Measurements from ENCODE around the gene ARIH1.

ARIH1 gene

GRCh38 chr15:72509484-72509883, 35.4 kb downstream of the ARIH1 start:
- H3K36me3 ChIP-seq (ENCODE audit: control insufficient read depth in 1 of 2, insufficient read depth in 2 of 2, low read length in 2 of 2), result no peaks in the 10 kb centered on the region
- H3K4me1 ChIP-seq (ENCODE audit: control insufficient read depth in 1 of 2, insufficient read depth in 2 of 2, low read length in 2 of 2), result peaks cover 0 to 5% of the 10 kb centered on the region in 2 donors
- H3K27ac ChIP-seq (ENCODE audit: low read length), result no peak overlapping the region
- H3K4me3 ChIP-seq (ENCODE audit: low read depth in 1 of 2, low read length in 2 of 2), result no peak overlapping the region
- no peaks in the 10 kb centered on the region for H3K27me3 ChIP-seq (ENCODE audit: low read depth, low read length)
- H3K9me3 ChIP-seq (ENCODE audit: control insufficient read depth in 1 of 2, low read length in 2 of 2), result no peaks in the 10 kb centered on the region

- Histone ChIP-seq H3K9me3 (ENCODE audit: control insufficient read depth in 1 of 2, low read length in 2 of 2) (no peaks in the 10 kb centered on the region), H3K4me1 (ENCODE audit: control insufficient read depth in 1 of 2, insufficient read depth in 2 of 2, low read length in 2 of 2) (peaks cover 0 to 21% of the 10 kb centered on the region in 2 donors), H3K4me3 (ENCODE audit: low read depth in 1 of 2, low read length in 2 of 2) (no peak overlapping the region), H3K27ac (ENCODE audit: low read length) (no peak overlapping the region), H3K36me3 (ENCODE audit: control insufficient read depth in 1 of 2, insufficient read depth in 2 of 2, low read length in 2 of 2) (no peaks in the 10 kb centered on the region), H3K27me3 (ENCODE audit: low read depth, low read length) (no peaks in the 10 kb centered on the region)
Observed at GRCh38 chr15:72511536-72511935, 37.4 kb downstream of the ARIH1 start.

GRCh38 chr15:72515591-72516389, 41.7 kb downstream of the ARIH1 start:
- H3K9me3 ChIP-seq (ENCODE audit: control insufficient read depth in 1 of 2, low read length in 2 of 2), result no peaks in the 10 kb centered on the region
- no peaks in the 10 kb centered on the region for H3K36me3 ChIP-seq (ENCODE audit: control insufficient read depth in 1 of 2, insufficient read depth in 2 of 2, low read length in 2 of 2)
- peaks cover 0 to 23% of the 10 kb centered on the region in 2 donors for H3K4me1 ChIP-seq (ENCODE audit: control insufficient read depth in 1 of 2, insufficient read depth in 2 of 2, low read length in 2 of 2)
- H3K27me3 ChIP-seq (ENCODE audit: low read depth, low read length), result no peaks in the 10 kb centered on the region
- H3K27ac ChIP-seq (ENCODE audit: low read length), result no peak overlapping the region
- no peak overlapping the region for H3K4me3 ChIP-seq (ENCODE audit: low read depth in 1 of 2, low read length in 2 of 2)

GRCh38 chr15:72516777-72517176, 42.6 kb downstream of the ARIH1 start:
- Histone ChIP-seq H3K27me3 (ENCODE audit: low read depth, low read length) (no peaks in the 10 kb centered on the region), H3K36me3 (ENCODE audit: control insufficient read depth in 1 of 2, insufficient read depth in 2 of 2, low read length in 2 of 2) (no peaks in the 10 kb centered on the region), H3K4me1 (ENCODE audit: control insufficient read depth in 1 of 2, insufficient read depth in 2 of 2, low read length in 2 of 2) (peaks cover 0 to 23% of the 10 kb centered on the region in 2 donors), H3K9me3 (ENCODE audit: control insufficient read depth in 1 of 2, low read length in 2 of 2) (no peaks in the 10 kb centered on the region), H3K4me3 (ENCODE audit: low read depth in 1 of 2, low read length in 2 of 2) (no peak overlapping the region), H3K27ac (ENCODE audit: low read length) (no peak overlapping the region)

- H3K27me3 ChIP-seq (ENCODE audit: low read depth, low read length), result no peaks in the 10 kb centered on the region
- H3K27ac ChIP-seq (ENCODE audit: low read length), result no peak overlapping the region
- H3K9me3 ChIP-seq (ENCODE audit: control insufficient read depth in 1 of 2, low read length in 2 of 2), result no peaks in the 10 kb centered on the region
- H3K4me1 ChIP-seq (ENCODE audit: control insufficient read depth in 1 of 2, insufficient read depth in 2 of 2, low read length in 2 of 2), result no peaks in the 10 kb centered on the region
- H3K36me3 ChIP-seq (ENCODE audit: control insufficient read depth in 1 of 2, insufficient read depth in 2 of 2, low read length in 2 of 2), result no peaks in the 10 kb centered on the region
- H3K4me3 ChIP-seq (ENCODE audit: low read depth in 1 of 2, low read length in 2 of 2), result no peak overlapping the region
Observed at GRCh38 chr15:72521682-72522081, 47.6 kb downstream of the ARIH1 start.

- Histone ChIP-seq H3K27ac (ENCODE audit: low read length) (no peak overlapping the region), H3K4me3 (ENCODE audit: low read depth in 1 of 2, low read length in 2 of 2) (no peak overlapping the region), H3K9me3 (ENCODE audit: control insufficient read depth in 1 of 2, low read length in 2 of 2) (no peaks in the 10 kb centered on the region), H3K36me3 (ENCODE audit: control insufficient read depth in 1 of 2, insufficient read depth in 2 of 2, low read length in 2 of 2) (no peaks in the 10 kb centered on the region), H3K4me1 (ENCODE audit: control insufficient read depth in 1 of 2, insufficient read depth in 2 of 2, low read length in 2 of 2) (peaks cover 0 to 7% of the 10 kb centered on the region in 2 donors), H3K27me3 (ENCODE audit: low read depth, low read length) (no peaks in the 10 kb centered on the region)
Observed at GRCh38 chr15:72532991-72533601, 59.0 kb downstream of the ARIH1 start.

GRCh38 chr15:72534523-72534922, 60.4 kb downstream of the ARIH1 start:
- no peaks in the 10 kb centered on the region for H3K27me3 ChIP-seq (ENCODE audit: low read depth, low read length)
- peaks cover 0 to 7% of the 10 kb centered on the region in 2 donors for H3K4me1 ChIP-seq (ENCODE audit: control insufficient read depth in 1 of 2, insufficient read depth in 2 of 2, low read length in 2 of 2)
- H3K4me3 ChIP-seq (ENCODE audit: low read depth in 1 of 2, low read length in 2 of 2), result no peak overlapping the region
- H3K9me3 ChIP-seq (ENCODE audit: control insufficient read depth in 1 of 2, low read length in 2 of 2), result no peaks in the 10 kb centered on the region
- no peaks in the 10 kb centered on the region for H3K36me3 ChIP-seq (ENCODE audit: control insufficient read depth in 1 of 2, insufficient read depth in 2 of 2, low read length in 2 of 2)
- no peak overlapping the region for H3K27ac ChIP-seq (ENCODE audit: low read length)

GRCh38 chr15:72535911-72536310, 61.8 kb downstream of the ARIH1 start:
- H3K36me3 ChIP-seq (ENCODE audit: control insufficient read depth in 1 of 2, insufficient read depth in 2 of 2, low read length in 2 of 2), result no peaks in the 10 kb centered on the region
- peaks cover 0 to 7% of the 10 kb centered on the region in 2 donors for H3K4me1 ChIP-seq (ENCODE audit: control insufficient read depth in 1 of 2, insufficient read depth in 2 of 2, low read length in 2 of 2)
- no peak overlapping the region for H3K27ac ChIP-seq (ENCODE audit: low read length)
- H3K27me3 ChIP-seq (ENCODE audit: low read depth, low read length), result no peaks in the 10 kb centered on the region
- H3K9me3 ChIP-seq (ENCODE audit: control insufficient read depth in 1 of 2, low read length in 2 of 2), result peaks cover 2 to 4% of the 10 kb centered on the region in 2 donors
- H3K4me3 ChIP-seq (ENCODE audit: low read depth in 1 of 2, low read length in 2 of 2), result no peak overlapping the region

GRCh38 chr15:72536506-72536905, 62.4 kb downstream of the ARIH1 start:
- no peak overlapping the region for H3K27ac ChIP-seq (ENCODE audit: low read length)
- H3K36me3 ChIP-seq (ENCODE audit: control insufficient read depth in 1 of 2, insufficient read depth in 2 of 2, low read length in 2 of 2), result no peaks in the 10 kb centered on the region
- no peaks in the 10 kb centered on the region for H3K27me3 ChIP-seq (ENCODE audit: low read depth, low read length)
- peaks cover 0 to 7% of the 10 kb centered on the region in 2 donors for H3K4me1 ChIP-seq (ENCODE audit: control insufficient read depth in 1 of 2, insufficient read depth in 2 of 2, low read length in 2 of 2)
- H3K4me3 ChIP-seq (ENCODE audit: low read depth in 1 of 2, low read length in 2 of 2), result no peak overlapping the region
- peaks cover 4 to 5% of the 10 kb centered on the region in 2 donors for H3K9me3 ChIP-seq (ENCODE audit: control insufficient read depth in 1 of 2, low read length in 2 of 2)

- Histone ChIP-seq H3K27me3 (ENCODE audit: low read depth, low read length) (no peaks in the 10 kb centered on the region), H3K36me3 (ENCODE audit: control insufficient read depth in 1 of 2, insufficient read depth in 2 of 2, low read length in 2 of 2) (peaks cover 0 to 3% of the 10 kb centered on the region in 2 donors), H3K27ac (ENCODE audit: low read length) (no peak overlapping the region), H3K9me3 (ENCODE audit: control insufficient read depth in 1 of 2, low read length in 2 of 2) (peaks cover 4 to 5% of the 10 kb centered on the region in 2 donors), H3K4me3 (ENCODE audit: low read depth in 1 of 2, low read length in 2 of 2) (no peak overlapping the region), H3K4me1 (ENCODE audit: control insufficient read depth in 1 of 2, insufficient read depth in 2 of 2, low read length in 2 of 2) (peaks cover 0 to 7% of the 10 kb centered on the region in 2 donors)
Observed at GRCh38 chr15:72538931-72539330, 64.8 kb downstream of the ARIH1 start.

- no peak overlapping the region for H3K27ac ChIP-seq (ENCODE audit: low read length)
- no peak overlapping the region for H3K4me3 ChIP-seq (ENCODE audit: low read depth in 1 of 2, low read length in 2 of 2)
- peaks cover 5 to 16% of the 10 kb centered on the region in 2 donors for H3K36me3 ChIP-seq (ENCODE audit: control insufficient read depth in 1 of 2, insufficient read depth in 2 of 2, low read length in 2 of 2)
- peaks cover 0 to 12% of the 10 kb centered on the region in 2 donors for H3K4me1 ChIP-seq (ENCODE audit: control insufficient read depth in 1 of 2, insufficient read depth in 2 of 2, low read length in 2 of 2)
- no peaks in the 10 kb centered on the region for H3K27me3 ChIP-seq (ENCODE audit: low read depth, low read length)
- peaks cover 4 to 5% of the 10 kb centered on the region in 2 donors for H3K9me3 ChIP-seq (ENCODE audit: control insufficient read depth in 1 of 2, low read length in 2 of 2)
Observed at GRCh38 chr15:72540606-72541237, 66.6 kb downstream of the ARIH1 start.

Measured in muscle layer of duodenum (tissue), 2 donors.